KMS-11 (cell line): ENCODE data around the gene ACTR3C.
"Not testable (repeated sequence)": the region's sequence is repeated elsewhere in the genome, so short reads cannot be mapped to it uniquely, and the experiment has no call there.

Source experiments
- H2AFZ ChIP-seq: fragments of 200-600 bp; sonication (generic); 2 replicates; pipeline ENCODE4 v1.6.1; 2016; ENCODE audit warnings: antibody characterized with exemption, mixed run types, low read depth
- H3K27ac ChIP-seq: fragments of 200-600 bp; sonication (generic); 2 replicates; pipeline ENCODE4 v1.6.1; 2016; ENCODE audit warnings: mild to moderate bottlenecking, mixed run types
- H3K27me3 ChIP-seq: fragments of 200-600 bp; sonication (generic); 2 replicates; pipeline ENCODE4 v1.6.1; 2017; ENCODE audit warnings: mild to moderate bottlenecking, low read depth, mixed run types, moderate library complexity; ENCODE audit not compliant: insufficient read depth
- H3K36me3 ChIP-seq: fragments of 200-600 bp; sonication (generic); 2 replicates; pipeline ENCODE4 v1.6.1; 2017; ENCODE audit warnings: mild to moderate bottlenecking, mixed run types; ENCODE audit not compliant: insufficient read depth
- H3K4me1 ChIP-seq: fragments of 200-600 bp; sonication (generic); 2 replicates; pipeline ENCODE4 v1.6.1; 2016; ENCODE audit warnings: mild to moderate bottlenecking, low read depth, mixed run types; ENCODE audit not compliant: poor library complexity, severe bottlenecking
- H3K4me2 ChIP-seq: fragments of 200-600 bp; sonication (generic); 2 replicates; pipeline ENCODE4 v1.7.0; 2016; ENCODE audit warnings: mild to moderate bottlenecking, mixed run types
- H3K4me3 ChIP-seq: fragments of 200-600 bp; sonication (generic); IDR thresholded peaks from 2 replicates; pipeline ENCODE4 v1.6.1; 2017; ENCODE audit warnings: low read depth, low read length, mixed read lengths; ENCODE audit not compliant: insufficient read depth
- H3K79me2 ChIP-seq: fragments of 200-600 bp; sonication (generic); 2 replicates; pipeline ENCODE4 v1.6.1; 2016; ENCODE audit warnings: low read depth, mixed run types; ENCODE audit not compliant: insufficient read depth
- H3K9ac ChIP-seq: fragments of 200-600 bp; sonication (generic); 2 replicates; pipeline ENCODE4 v1.6.1; 2016; ENCODE audit warnings: mild to moderate bottlenecking, mixed run types
- H4K20me1 ChIP-seq: fragments of 200-600 bp; sonication (generic); 2 replicates; pipeline ENCODE4 v1.6.1; 2016; ENCODE audit warnings: mild to moderate bottlenecking, mixed run types; ENCODE audit not compliant: insufficient read depth

The ACTR3C gene

GRCh38 chr7:150268798-150269197 lies 54.5 kb downstream of the ACTR3C start:
- H3K79me2 ChIP-seq, H4K20me1 ChIP-seq, H3K27ac ChIP-seq, H3K27me3 ChIP-seq, H3K4me3 ChIP-seq, H3K4me1 ChIP-seq, H3K36me3 ChIP-seq, H3K4me2 ChIP-seq, H2AFZ ChIP-seq, H3K9ac ChIP-seq: not testable (repeated sequence)

- H3K79me2 ChIP-seq, H4K20me1 ChIP-seq, H3K27me3 ChIP-seq, H3K9ac ChIP-seq, H3K36me3 ChIP-seq, H3K4me1 ChIP-seq, H3K27ac ChIP-seq, H3K4me2 ChIP-seq, H2AFZ ChIP-seq, H3K4me3 ChIP-seq: not testable (repeated sequence)
Measured at GRCh38 chr7:150268287-150268686, 55.1 kb downstream of the ACTR3C start.

GRCh38 chr7:150266953-150267665 lies 56.2 kb downstream of the ACTR3C start:
- not testable (repeated sequence) for H3K27me3 ChIP-seq, H4K20me1 ChIP-seq, H3K4me3 ChIP-seq, H3K9ac ChIP-seq, H2AFZ ChIP-seq, H3K36me3 ChIP-seq, H3K79me2 ChIP-seq, H3K4me2 ChIP-seq, H3K27ac ChIP-seq, H3K4me1 ChIP-seq

- not testable (repeated sequence) for H3K4me1 ChIP-seq, H3K9ac ChIP-seq, H3K36me3 ChIP-seq, H3K79me2 ChIP-seq, H3K4me2 ChIP-seq, H2AFZ ChIP-seq, H3K27me3 ChIP-seq, H3K4me3 ChIP-seq, H3K27ac ChIP-seq, H4K20me1 ChIP-seq
Measured at GRCh38 chr7:150262656-150263055, 60.7 kb downstream of the ACTR3C start.

- not testable (repeated sequence) for H3K9ac ChIP-seq, H3K79me2 ChIP-seq, H3K4me1 ChIP-seq, H3K27me3 ChIP-seq, H3K4me2 ChIP-seq, H3K27ac ChIP-seq, H3K36me3 ChIP-seq, H3K4me3 ChIP-seq, H4K20me1 ChIP-seq, H2AFZ ChIP-seq
Measured at GRCh38 chr7:150247745-150248144, 75.6 kb downstream of the ACTR3C start.

GRCh38 chr7:150245208-150245607 lies 78.1 kb downstream of the ACTR3C start:
- H3K27me3 ChIP-seq, H3K36me3 ChIP-seq, H3K79me2 ChIP-seq, H2AFZ ChIP-seq, H4K20me1 ChIP-seq, H3K4me3 ChIP-seq, H3K4me1 ChIP-seq, H3K4me2 ChIP-seq, H3K27ac ChIP-seq, H3K9ac ChIP-seq: not testable (repeated sequence)

GRCh38 chr7:150242935-150243334 lies 80.4 kb downstream of the ACTR3C start:
- not testable (repeated sequence) for H2AFZ ChIP-seq, H3K27ac ChIP-seq, H4K20me1 ChIP-seq, H3K4me2 ChIP-seq, H3K4me3 ChIP-seq, H3K9ac ChIP-seq, H3K36me3 ChIP-seq, H3K79me2 ChIP-seq, H3K27me3 ChIP-seq, H3K4me1 ChIP-seq

- not testable (repeated sequence) for H3K36me3 ChIP-seq, H3K4me2 ChIP-seq, H3K4me1 ChIP-seq, H3K27me3 ChIP-seq, H3K9ac ChIP-seq, H4K20me1 ChIP-seq, H3K79me2 ChIP-seq, H3K4me3 ChIP-seq, H2AFZ ChIP-seq, H3K27ac ChIP-seq
Measured at GRCh38 chr7:150225444-150225843, 97.9 kb downstream of the ACTR3C start.

- H3K4me1 ChIP-seq, H3K27me3 ChIP-seq, H3K4me2 ChIP-seq, H3K27ac ChIP-seq, H2AFZ ChIP-seq, H3K9ac ChIP-seq, H3K4me3 ChIP-seq, H3K79me2 ChIP-seq, H3K36me3 ChIP-seq, H4K20me1 ChIP-seq: not testable (repeated sequence)
Measured at GRCh38 chr7:150222083-150222972, 101.0 kb downstream of the ACTR3C start.

- not testable (repeated sequence) for H3K79me2 ChIP-seq, H2AFZ ChIP-seq, H3K9ac ChIP-seq, H3K4me2 ChIP-seq, H3K27me3 ChIP-seq, H3K4me1 ChIP-seq, H3K27ac ChIP-seq, H4K20me1 ChIP-seq, H3K36me3 ChIP-seq, H3K4me3 ChIP-seq
Measured at GRCh38 chr7:150220673-150221181, 102.6 kb downstream of the ACTR3C start.
